Stimulated activated CD8-positive, alpha-beta memory T cell treated with anti-CD3 and anti-CD28 coated beads, Interleukin-7, amount 100 ng/mL, for 4 hours (primary cell): ENCODE results near the gene ACAP3.
A peak's percentile ranks its signal among the peaks of the same experiment; 100 is the strongest.

Experiments used
- DNase-seq, 2 donors: peaks; one replicate each; pipeline ENCODE4 v3.0.0-alpha.2; 2020; ENCODE audit warnings: low read depth in 2 of 2

ACAP3 gene

GRCh38 chr1:1344655-1345361 lies 37.1 kb upstream of the ACAP3 start:
- peak; percentile 23 to 57 for DNase-seq

GRCh38 chr1:1343811-1344421 lies 36.2 kb upstream of the ACAP3 start:
- no peak for DNase-seq

GRCh38 chr1:1342584-1343115 lies 34.9 kb upstream of the ACAP3 start:
- DNase-seq = no peak

- no peak for DNase-seq
These were observed 34.4 kb upstream of the ACAP3 start for GRCh38 chr1:1342061-1342562.

GRCh38 chr1:1341549-1342021 lies 33.9 kb upstream of the ACAP3 start:
- no peak for DNase-seq

- DNase-seq = no peak
These were observed 33.2 kb upstream of the ACAP3 start for GRCh38 chr1:1340791-1341548.

- no peak for DNase-seq
These were observed 32.5 kb upstream of the ACAP3 start for GRCh38 chr1:1340185-1340584.

- DNase-seq = no peak
These were observed 30.5 kb upstream of the ACAP3 start for GRCh38 chr1:1338278-1338677.

GRCh38 chr1:1337793-1338147 lies 30.0 kb upstream of the ACAP3 start:
- no peak for DNase-seq

GRCh38 chr1:1336931-1337792 lies 29.4 kb upstream of the ACAP3 start:
- DNase-seq = no peak

GRCh38 chr1:1336446-1336845 lies 28.7 kb upstream of the ACAP3 start:
- no peak for DNase-seq

- DNase-seq = no peak
These were observed 28.1 kb upstream of the ACAP3 start for GRCh38 chr1:1335792-1336248.

GRCh38 chr1:1335283-1335682 lies 27.6 kb upstream of the ACAP3 start:
- no peak for DNase-seq

GRCh38 chr1:1334835-1335234 lies 27.1 kb upstream of the ACAP3 start:
- DNase-seq = no peak

GRCh38 chr1:1333551-1334241 lies 26.0 kb upstream of the ACAP3 start:
- DNase-seq = no peak

GRCh38 chr1:1332774-1333480 lies 25.2 kb upstream of the ACAP3 start:
- DNase-seq = no peak

GRCh38 chr1:1332031-1332755 lies 24.5 kb upstream of the ACAP3 start:
- no peak for DNase-seq

- DNase-seq = no peak
These were observed 23.6 kb upstream of the ACAP3 start, which contains the start of gene TAS1R3 for GRCh38 chr1:1331068-1331965. TAS1R3 (plus strand) TSS chr1:1331280; CDS start chr1:1331346, 66 bp downstream.
